Stomach (tissue), 4 donors: ENCODE data around the gene LRRC61.

ENCODE experiments used
- CTCF ChIP-seq, 7 experiments: fragments of 450-650 bp in 4 of 7; fragments of 200-600 bp in 3 of 7; sonication (generic) in 3 of 7; IDR thresholded peaks; one replicate each; pipeline ENCODE4 v1.5.1; 2016 to 2019; ENCODE audit warnings: antibody characterized with exemption in 7 of 7, control low read depth in 2 of 7, mild to moderate bottlenecking in 1 of 7
- POLR2A ChIP-seq, 4 donors: fragments of 450-650 bp; IDR thresholded peaks; one replicate each; pipeline ENCODE4 v1.6.1; 2016; ENCODE audit warnings: antibody characterized with exemption in 4 of 4, control low read depth in 2 of 4, mild to moderate bottlenecking in 1 of 4, moderate library complexity in 1 of 4
- POLR2AphosphoS5 ChIP-seq, 3 donors: sonication (generic); formaldehyde crosslinking; IDR thresholded peaks; one replicate each; pipeline ENCODE4 v1.6.1; 2016; ENCODE audit warnings: antibody characterized with exemption in 3 of 3

GRCh38 chr7:150363872-150364271 lies 40.7 kb downstream of the LRRC61 start:
- TF ChIP-seq CTCF (IDR thresholded peaks at IDR 0.05) (no peak), POLR2A (IDR thresholded peaks at IDR 0.05) (no peak), POLR2AphosphoS5 (IDR thresholded peaks at IDR 0.05) (no peak)
